ENCODE data around the gene EFNA4.

The EFNA4 gene

DNA sequence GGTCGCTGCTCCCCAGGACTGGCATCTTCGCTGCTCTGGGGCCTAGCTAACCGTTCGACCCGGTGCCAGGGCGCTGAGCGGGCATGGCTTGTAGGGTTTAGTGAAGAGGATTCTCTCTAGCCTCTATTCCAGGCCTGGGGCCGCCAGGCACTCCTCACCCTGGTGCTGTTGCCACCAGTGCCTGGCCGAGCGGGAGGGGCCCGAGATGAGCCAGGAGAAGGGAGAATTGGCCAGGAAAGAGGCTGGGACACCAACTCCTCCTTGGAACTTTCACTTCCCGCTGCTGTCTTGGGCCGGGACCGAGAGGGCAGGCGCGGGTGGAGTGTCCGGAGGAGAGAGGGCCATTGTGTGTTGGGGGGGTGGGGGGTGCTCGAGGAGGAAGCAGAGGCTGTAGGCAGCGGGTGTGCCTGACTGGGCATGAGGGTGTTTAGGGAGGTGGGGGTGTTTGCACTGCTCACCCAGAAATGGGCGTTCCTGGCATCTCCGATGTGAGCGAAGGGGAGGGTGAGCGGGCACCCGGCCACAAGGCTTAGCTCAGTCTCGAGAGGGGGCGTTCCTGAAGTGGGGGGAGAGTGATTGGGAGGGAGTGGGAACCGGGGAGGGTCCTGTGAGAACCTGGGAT lies 11.7 kb upstream of the EFNA4 start:
- no peaks in the 10 kb centered on the region for H3K27me3 ChIP-seq (ENCODE audit: control insufficient read depth in 1 of 2, insufficient read depth in 2 of 2, low read length in 2 of 2)
- peaks cover 11 to 26% of the 10 kb centered on the region in 2 donors for H3K36me3 ChIP-seq (ENCODE audit: control insufficient read depth in 1 of 2, insufficient read depth in 2 of 2, low read length in 2 of 2)
- H3K27ac ChIP-seq (ENCODE audit: low read depth, low read length): peak overlapping the region; percentile 63
- H3K4me3 ChIP-seq (ENCODE audit: low read depth in 1 of 2, low read length in 2 of 2): peak overlapping the region; percentile 84 to 85
- no peaks in the 10 kb centered on the region for H3K9me3 ChIP-seq (ENCODE audit: control insufficient read depth in 1 of 2, low read length in 2 of 2)
- peak overlapping the region; percentile 83 to 92 for H3K9ac ChIP-seq (ENCODE audit: low read depth in 1 of 2, low read length in 2 of 2)
- H3K4me1 ChIP-seq (ENCODE audit: control insufficient read depth in 1 of 2, insufficient read depth in 2 of 2, low read length in 2 of 2): peaks cover 19 to 38% of the 10 kb centered on the region in 2 donors

DNA sequence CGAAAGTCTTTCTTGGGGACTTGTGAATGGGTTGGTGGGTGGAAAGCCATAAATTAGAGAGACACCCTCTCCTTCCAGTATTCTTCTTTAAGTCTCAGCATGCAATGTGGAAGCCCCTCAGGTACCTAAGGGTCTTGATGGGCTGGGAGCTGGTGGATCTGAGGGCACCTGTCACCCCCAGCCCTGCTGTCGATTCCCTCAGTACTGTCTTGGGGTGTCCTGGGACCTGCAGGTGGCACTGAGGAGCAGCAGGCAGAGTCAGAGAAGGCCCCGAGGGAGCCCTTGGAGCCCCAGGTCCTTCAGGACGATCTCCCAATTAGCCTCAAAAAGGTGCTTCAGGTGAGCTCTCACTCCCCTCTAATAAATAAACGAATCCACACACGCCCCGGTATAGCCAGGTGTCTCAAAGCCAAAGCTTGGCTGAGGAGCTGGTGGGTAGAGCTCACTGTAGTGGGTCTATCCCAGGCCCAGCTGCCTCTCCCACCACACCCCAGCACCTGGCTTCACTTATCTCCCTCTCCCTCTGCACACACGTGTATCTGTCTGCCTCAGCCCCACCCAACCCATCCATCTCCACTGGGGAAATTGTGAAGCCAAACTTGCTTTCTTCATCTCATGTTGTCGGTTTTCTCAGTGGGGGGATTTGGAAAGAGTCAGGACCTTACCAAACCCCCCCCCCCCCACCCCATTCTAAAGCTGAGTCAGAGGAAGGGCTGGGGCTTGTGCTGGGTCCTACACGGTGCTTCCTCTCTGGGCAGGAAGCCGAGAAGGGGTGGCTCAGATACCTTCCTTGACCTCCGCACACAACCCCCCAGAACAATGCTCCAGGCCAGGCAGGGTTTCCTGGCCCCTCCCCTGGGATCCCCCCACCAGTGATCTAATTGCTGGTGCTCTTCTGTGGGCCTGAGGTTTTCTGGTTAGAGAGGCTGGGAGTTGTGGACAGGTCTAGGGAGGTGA lies 10.8 kb upstream of the EFNA4 start:
- peaks cover 19 to 38% of the 10 kb centered on the region in 2 donors for H3K4me1 ChIP-seq (ENCODE audit: control insufficient read depth in 1 of 2, insufficient read depth in 2 of 2, low read length in 2 of 2)
- H3K27ac ChIP-seq (ENCODE audit: low read depth, low read length): peak overlapping the region; percentile 39
- H3K4me3 ChIP-seq (ENCODE audit: low read depth in 1 of 2, low read length in 2 of 2): peak overlapping the region; percentile 84 to 85
- H3K9ac ChIP-seq (ENCODE audit: low read depth in 1 of 2, low read length in 2 of 2): peak overlapping the region; percentile 83 to 92
- peaks cover 13 to 33% of the 10 kb centered on the region in 2 donors for H3K36me3 ChIP-seq (ENCODE audit: control insufficient read depth in 1 of 2, insufficient read depth in 2 of 2, low read length in 2 of 2)
- H3K9me3 ChIP-seq (ENCODE audit: control insufficient read depth in 1 of 2, low read length in 2 of 2): no peaks in the 10 kb centered on the region
- no peaks in the 10 kb centered on the region for H3K27me3 ChIP-seq (ENCODE audit: control insufficient read depth in 1 of 2, insufficient read depth in 2 of 2, low read length in 2 of 2)

DNA sequence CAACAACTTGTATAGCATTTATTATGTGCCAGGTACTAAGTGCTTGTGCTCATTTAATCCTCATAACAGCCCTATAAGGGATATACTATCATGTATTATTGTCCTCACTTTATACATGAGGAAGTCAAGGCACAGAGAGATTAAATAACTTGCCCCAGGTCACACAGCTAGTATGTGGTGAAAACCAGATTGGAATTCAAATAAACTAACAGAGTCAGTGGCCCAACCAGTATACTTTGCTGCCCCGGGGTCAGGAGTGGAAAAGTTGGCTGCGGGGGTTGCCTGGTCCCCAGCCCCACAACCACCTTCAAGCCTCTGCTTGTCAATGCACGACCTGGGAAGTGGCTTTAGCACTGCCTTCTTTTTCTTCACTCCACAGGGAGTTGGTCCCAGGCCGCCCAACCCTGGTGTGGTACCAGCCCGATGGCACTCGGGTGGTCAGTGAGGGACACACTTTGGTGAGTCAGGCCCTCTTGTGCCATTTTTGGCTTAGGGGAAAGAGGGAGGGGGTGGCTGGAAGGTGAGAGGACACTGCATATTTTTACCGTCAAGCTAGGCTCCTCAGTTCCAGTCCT lies 9.9 kb upstream of the EFNA4 start:
- Histone ChIP-seq H3K27ac (ENCODE audit: low read depth, low read length) (no peak overlapping the region), H3K9me3 (ENCODE audit: control insufficient read depth in 1 of 2, low read length in 2 of 2) (no peaks in the 10 kb centered on the region), H3K36me3 (ENCODE audit: control insufficient read depth in 1 of 2, insufficient read depth in 2 of 2, low read length in 2 of 2) (peaks cover 19 to 42% of the 10 kb centered on the region in 2 donors), H3K4me3 (ENCODE audit: low read depth in 1 of 2, low read length in 2 of 2) (no peak overlapping the region), H3K27me3 (ENCODE audit: control insufficient read depth in 1 of 2, insufficient read depth in 2 of 2, low read length in 2 of 2) (no peaks in the 10 kb centered on the region), H3K9ac (ENCODE audit: low read depth in 1 of 2, low read length in 2 of 2) (no peak overlapping the region), H3K4me1 (ENCODE audit: control insufficient read depth in 1 of 2, insufficient read depth in 2 of 2, low read length in 2 of 2) (peaks cover 19 to 36% of the 10 kb centered on the region in 2 donors)

DNA sequence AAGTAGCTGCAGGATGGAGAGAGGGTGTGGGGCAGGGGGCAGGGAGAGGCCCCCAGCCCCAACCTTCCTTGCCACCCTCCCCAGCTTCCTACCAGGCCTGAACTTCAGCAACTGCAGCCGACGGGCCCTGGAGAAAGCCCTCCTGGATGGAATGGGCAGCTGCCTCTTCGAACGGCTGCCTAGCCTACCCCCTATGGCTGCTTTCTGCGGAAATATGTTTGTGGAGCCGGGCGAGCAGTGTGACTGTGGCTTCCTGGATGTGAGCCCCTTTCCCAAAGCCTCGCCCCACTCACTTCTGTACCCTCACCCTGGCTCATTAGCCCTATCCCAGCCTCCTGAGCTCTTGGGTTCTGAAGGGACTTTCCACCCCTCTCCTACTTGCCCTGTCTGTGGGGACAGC lies 6.4 kb upstream of the EFNA4 start:
- no peak overlapping the region for H3K4me3 ChIP-seq (ENCODE audit: low read depth in 1 of 2, low read length in 2 of 2)
- H3K27ac ChIP-seq (ENCODE audit: low read depth, low read length): no peak overlapping the region
- H3K27me3 ChIP-seq (ENCODE audit: control insufficient read depth in 1 of 2, insufficient read depth in 2 of 2, low read length in 2 of 2): no peaks in the 10 kb centered on the region
- H3K9ac ChIP-seq (ENCODE audit: low read depth in 1 of 2, low read length in 2 of 2): no peak overlapping the region
- H3K4me1 ChIP-seq (ENCODE audit: control insufficient read depth in 1 of 2, insufficient read depth in 2 of 2, low read length in 2 of 2): peaks cover 18 to 21% of the 10 kb centered on the region in 2 donors
- peaks cover 19 to 52% of the 10 kb centered on the region in 2 donors for H3K36me3 ChIP-seq (ENCODE audit: control insufficient read depth in 1 of 2, insufficient read depth in 2 of 2, low read length in 2 of 2)
- no peaks in the 10 kb centered on the region for H3K9me3 ChIP-seq (ENCODE audit: control insufficient read depth in 1 of 2, low read length in 2 of 2)

DNA sequence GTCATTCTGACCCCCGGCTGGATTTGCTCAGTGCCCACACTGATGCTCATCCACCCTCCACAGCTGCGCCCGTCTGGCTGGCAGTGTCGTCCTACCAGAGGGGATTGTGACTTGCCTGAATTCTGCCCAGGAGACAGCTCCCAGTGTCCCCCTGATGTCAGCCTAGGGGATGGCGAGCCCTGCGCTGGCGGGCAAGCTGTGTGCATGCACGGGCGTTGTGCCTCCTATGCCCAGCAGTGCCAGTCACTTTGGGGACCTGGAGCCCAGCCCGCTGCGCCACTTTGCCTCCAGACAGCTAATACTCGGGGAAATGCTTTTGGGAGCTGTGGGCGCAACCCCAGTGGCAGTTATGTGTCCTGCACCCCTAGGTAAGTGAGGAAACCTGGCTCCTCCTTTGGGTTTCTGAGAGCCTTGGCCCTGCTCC lies 5.7 kb upstream of the EFNA4 start:
- Histone ChIP-seq H3K9me3 (ENCODE audit: control insufficient read depth in 1 of 2, low read length in 2 of 2) (no peaks in the 10 kb centered on the region), H3K36me3 (ENCODE audit: control insufficient read depth in 1 of 2, insufficient read depth in 2 of 2, low read length in 2 of 2) (peaks cover 19 to 52% of the 10 kb centered on the region in 2 donors), H3K27ac (ENCODE audit: low read depth, low read length) (no peak overlapping the region), H3K4me3 (ENCODE audit: low read depth in 1 of 2, low read length in 2 of 2) (no peak overlapping the region), H3K27me3 (ENCODE audit: control insufficient read depth in 1 of 2, insufficient read depth in 2 of 2, low read length in 2 of 2) (no peaks in the 10 kb centered on the region), H3K4me1 (ENCODE audit: control insufficient read depth in 1 of 2, insufficient read depth in 2 of 2, low read length in 2 of 2) (peaks cover 16 to 21% of the 10 kb centered on the region in 2 donors), H3K9ac (ENCODE audit: low read depth in 1 of 2, low read length in 2 of 2) (no peak overlapping the region)

DNA sequence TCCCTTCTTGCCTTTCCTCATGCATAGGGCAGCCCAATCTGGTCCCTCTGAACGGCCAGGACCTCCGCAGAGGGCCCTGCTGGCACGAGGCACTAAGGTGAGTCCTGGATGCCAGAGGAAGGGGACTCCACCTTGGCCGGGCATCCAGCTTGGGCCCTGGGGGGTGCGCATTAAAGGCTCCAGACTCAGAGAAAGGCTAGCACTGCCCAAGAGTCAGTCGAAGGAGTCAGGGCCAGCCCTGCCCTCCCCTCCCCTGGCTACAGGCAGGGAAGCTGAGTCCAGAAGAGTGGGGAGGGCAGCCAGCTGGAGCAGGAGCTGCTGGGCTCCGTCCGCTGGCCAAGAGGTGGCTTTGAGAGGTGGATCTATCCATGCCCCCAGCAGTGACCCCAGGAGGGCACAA lies 2.8 kb upstream of the EFNA4 start:
- no peaks in the 10 kb centered on the region for H3K27me3 ChIP-seq (ENCODE audit: control insufficient read depth in 1 of 2, insufficient read depth in 2 of 2, low read length in 2 of 2)
- peaks cover 16 to 38% of the 10 kb centered on the region in 2 donors for H3K36me3 ChIP-seq (ENCODE audit: control insufficient read depth in 1 of 2, insufficient read depth in 2 of 2, low read length in 2 of 2)
- no peaks in the 10 kb centered on the region for H3K9me3 ChIP-seq (ENCODE audit: control insufficient read depth in 1 of 2, low read length in 2 of 2)
- no peak overlapping the region for H3K4me3 ChIP-seq (ENCODE audit: low read depth in 1 of 2, low read length in 2 of 2)
- H3K4me1 ChIP-seq (ENCODE audit: control insufficient read depth in 1 of 2, insufficient read depth in 2 of 2, low read length in 2 of 2): peaks cover 32 to 35% of the 10 kb centered on the region in 2 donors
- H3K9ac ChIP-seq (ENCODE audit: low read depth in 1 of 2, low read length in 2 of 2): no peak overlapping the region
- H3K27ac ChIP-seq (ENCODE audit: low read depth, low read length): no peak overlapping the region

DNA sequence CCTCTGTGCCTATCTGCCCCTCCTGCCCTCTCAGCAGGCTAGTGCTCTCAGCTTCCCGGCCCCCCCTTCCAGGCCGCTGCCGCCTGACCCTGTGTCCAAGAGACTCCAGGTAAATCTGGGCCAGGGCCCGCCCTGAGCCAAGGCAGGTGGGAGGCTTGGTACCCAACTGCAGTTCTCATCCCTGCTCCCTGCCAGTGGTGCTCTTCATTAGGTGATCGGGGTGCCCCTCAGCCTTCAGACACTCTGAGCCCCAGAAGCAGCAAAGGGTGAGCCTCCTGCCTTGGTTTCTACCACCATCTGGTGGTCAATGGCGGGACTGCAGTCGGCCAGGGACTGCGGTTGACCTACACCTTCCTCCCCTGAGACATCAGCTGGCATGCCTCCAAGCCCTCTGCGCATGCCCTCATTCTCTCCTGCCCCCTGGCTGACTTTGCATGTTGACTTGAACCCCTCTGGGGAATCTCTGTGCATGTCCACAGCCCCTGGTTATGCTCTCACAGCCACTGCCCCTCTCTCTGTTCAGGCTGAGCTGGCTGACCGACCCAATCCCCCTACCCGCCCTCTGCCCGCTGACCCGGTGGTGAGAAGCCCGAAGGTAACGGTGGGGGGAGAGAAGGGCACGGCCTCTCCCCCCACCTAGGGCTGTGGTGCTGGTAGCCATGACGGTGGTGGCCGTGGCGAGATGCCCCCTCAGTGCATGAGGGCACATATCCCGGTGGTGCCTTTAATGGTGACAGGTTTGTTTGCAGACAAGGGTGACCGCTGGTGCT lies 2.0 kb upstream of the EFNA4 start:
- Histone ChIP-seq H3K36me3 (ENCODE audit: control insufficient read depth in 1 of 2, insufficient read depth in 2 of 2, low read length in 2 of 2) (peaks cover 9 to 35% of the 10 kb centered on the region in 2 donors), H3K4me1 (ENCODE audit: control insufficient read depth in 1 of 2, insufficient read depth in 2 of 2, low read length in 2 of 2) (peaks cover 32 to 41% of the 10 kb centered on the region in 2 donors), H3K9me3 (ENCODE audit: control insufficient read depth in 1 of 2, low read length in 2 of 2) (no peaks in the 10 kb centered on the region), H3K27me3 (ENCODE audit: control insufficient read depth in 1 of 2, insufficient read depth in 2 of 2, low read length in 2 of 2) (no peaks in the 10 kb centered on the region), H3K9ac (ENCODE audit: low read depth in 1 of 2, low read length in 2 of 2) (peak overlapping the region in 1 of 2 donors; percentile 25), H3K4me3 (ENCODE audit: low read depth in 1 of 2, low read length in 2 of 2) (no peak overlapping the region), H3K27ac (ENCODE audit: low read depth, low read length) (no peak overlapping the region)

DNA sequence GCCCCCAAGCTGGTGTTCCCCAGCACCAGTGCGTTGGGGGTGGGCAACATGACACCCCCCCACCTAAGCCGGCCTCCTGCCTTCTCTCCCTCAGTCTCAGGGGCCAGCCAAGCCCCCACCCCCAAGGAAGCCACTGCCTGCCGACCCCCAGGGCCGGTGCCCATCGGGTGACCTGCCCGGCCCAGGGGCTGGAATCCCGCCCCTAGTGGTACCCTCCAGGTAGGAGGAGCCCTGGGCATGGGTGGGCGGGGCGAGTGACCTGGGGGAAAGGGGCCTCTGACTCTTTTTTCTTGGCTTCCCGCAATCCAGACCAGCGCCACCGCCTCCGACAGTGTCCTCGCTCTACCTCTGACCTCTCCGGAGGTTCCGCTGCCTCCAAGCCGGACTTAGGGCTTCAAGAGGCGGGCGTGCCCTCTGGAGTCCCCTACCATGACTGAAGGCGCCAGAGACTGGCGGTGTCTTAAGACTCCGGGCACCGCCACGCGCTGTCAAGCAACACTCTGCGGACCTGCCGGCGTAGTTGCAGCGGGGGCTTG lies 1.3 kb upstream of the EFNA4 start:
- Histone ChIP-seq H3K4me1 (ENCODE audit: control insufficient read depth in 1 of 2, insufficient read depth in 2 of 2, low read length in 2 of 2) (peaks cover 32 to 46% of the 10 kb centered on the region in 2 donors), H3K9ac (ENCODE audit: low read depth in 1 of 2, low read length in 2 of 2) (peak overlapping the region in 1 of 2 donors; percentile 25)

DNA sequence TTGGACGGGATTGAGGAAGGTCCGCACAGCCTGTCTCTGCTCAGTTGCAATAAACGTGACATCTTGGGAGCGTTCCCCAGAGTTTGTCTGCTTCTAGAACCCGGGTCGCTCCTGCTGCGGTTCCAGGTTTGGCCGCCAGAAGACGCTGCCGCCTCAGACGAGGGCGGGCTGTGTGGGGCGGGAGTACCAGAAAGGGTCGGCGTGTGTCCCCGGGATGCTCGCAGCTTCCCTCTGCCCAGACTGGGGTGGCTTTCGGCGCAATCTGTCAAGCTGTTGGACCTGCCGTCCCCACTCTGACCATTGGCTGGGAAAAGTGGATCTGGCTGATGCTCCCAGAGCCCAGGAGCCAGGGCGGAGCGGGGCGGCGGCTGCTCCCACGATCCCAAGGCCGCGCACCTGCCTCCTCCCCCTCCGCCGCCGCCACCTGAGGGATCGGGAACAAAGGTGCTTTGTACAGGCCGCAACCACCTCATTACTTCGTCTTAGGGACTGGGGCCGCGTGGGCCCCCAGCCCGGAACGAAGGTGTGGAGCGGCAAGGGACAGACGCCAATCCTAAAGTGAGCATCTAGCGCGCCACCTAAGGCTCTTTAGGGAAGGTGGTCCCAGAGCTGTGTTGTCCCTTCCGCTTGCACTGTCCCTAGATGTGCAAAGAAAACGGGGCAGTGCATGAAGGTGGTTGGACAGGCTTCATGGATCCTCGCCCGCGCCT lies 683 bp upstream of the EFNA4 start:
- peak overlapping the region; percentile 34 for H3K27ac ChIP-seq (ENCODE audit: low read depth, low read length)
- peak overlapping the region; percentile 65 to 80 for H3K9ac ChIP-seq (ENCODE audit: low read depth in 1 of 2, low read length in 2 of 2)

More for the DNA sequence above, 1.3 kb upstream of the EFNA4 start:
- Histone ChIP-seq H3K27me3 (ENCODE audit: control insufficient read depth in 1 of 2, insufficient read depth in 2 of 2, low read length in 2 of 2) (no peaks in the 10 kb centered on the region), H3K4me3 (ENCODE audit: low read depth in 1 of 2, low read length in 2 of 2) (peak overlapping the region; percentile 83), H3K9me3 (ENCODE audit: control insufficient read depth in 1 of 2, low read length in 2 of 2) (no peaks in the 10 kb centered on the region), H3K27ac (ENCODE audit: low read depth, low read length) (no peak overlapping the region), H3K36me3 (ENCODE audit: control insufficient read depth in 1 of 2, insufficient read depth in 2 of 2, low read length in 2 of 2) (peaks cover 9 to 34% of the 10 kb centered on the region in 2 donors)

More for the DNA sequence above, 683 bp upstream of the EFNA4 start:
- H3K4me1 ChIP-seq (ENCODE audit: control insufficient read depth in 1 of 2, insufficient read depth in 2 of 2, low read length in 2 of 2): peaks cover 32 to 46% of the 10 kb centered on the region in 2 donors
- peaks cover 5 to 29% of the 10 kb centered on the region in 2 donors for H3K36me3 ChIP-seq (ENCODE audit: control insufficient read depth in 1 of 2, insufficient read depth in 2 of 2, low read length in 2 of 2)
- H3K9me3 ChIP-seq (ENCODE audit: control insufficient read depth in 1 of 2, low read length in 2 of 2): no peaks in the 10 kb centered on the region
- H3K27me3 ChIP-seq (ENCODE audit: control insufficient read depth in 1 of 2, insufficient read depth in 2 of 2, low read length in 2 of 2): no peaks in the 10 kb centered on the region
- peak overlapping the region; percentile 83 for H3K4me3 ChIP-seq (ENCODE audit: low read depth in 1 of 2, low read length in 2 of 2)

Data from duodenal mucosa (tissue), 2 donors.